Measurements from ENCODE around the gene CFAP65.

- no peak for TF ChIP-seq CTCF (IDR thresholded peaks at IDR 0.05 in 2 of 3, conservative IDR thresholded peaks at IDR 0.05 in 1 of 3; ENCODE audit: insufficient read depth in 2 of 3, low read depth in 1 of 3, low read length in 3 of 3)
- no peak for TF ChIP-seq NCOA4 (IDR thresholded peaks at IDR 0.05; ENCODE audit: partially characterized antibody)
- no peak for TF ChIP-seq KLF16 (IDR thresholded peaks at IDR 0.05)
- TF ChIP-seq ARID3B (CRISPR knock-in tag; IDR thresholded peaks at IDR 0.05; ENCODE audit: borderline replicate concordance): no peak
- no peak for TF ChIP-seq RBM34 (IDR thresholded peaks at IDR 0.05; ENCODE audit: borderline replicate concordance, insufficient read depth, low read length)
- no peak for TF ChIP-seq TAF1 (IDR thresholded peaks at IDR 0.05; ENCODE audit: control insufficient read depth, extremely low read depth, insufficient read depth, low read length, severe bottlenecking)
- TF ChIP-seq ATF2 (CRISPR knock-in tag; IDR thresholded peaks at IDR 0.05): no peak
- TF ChIP-seq CBX5 (IDR thresholded peaks at IDR 0.05; ENCODE audit: borderline replicate concordance, low read depth): no peak
- no peak for TF ChIP-seq MAZ (CRISPR knock-in tag; conservative IDR thresholded peaks at IDR 0.05 in 1 of 2, IDR thresholded peaks at IDR 0.05 in 1 of 2)
- no peak for TF ChIP-seq MAFK (IDR thresholded peaks at IDR 0.05; ENCODE audit: low read length)
- no peak for TF ChIP-seq CEBPB (tag; IDR thresholded peaks at IDR 0.05)
- TF ChIP-seq FOXM1 (IDR thresholded peaks at IDR 0.05; ENCODE audit: low read depth): no peak
- TF ChIP-seq FOXM1 (CRISPR knock-in tag; IDR thresholded peaks at IDR 0.05; ENCODE audit: low read depth): no peak
- no peak for TF ChIP-seq MAX (CRISPR knock-in tag; IDR thresholded peaks at IDR 0.05)
- TF ChIP-seq SETDB1 (IDR thresholded peaks at IDR 0.05; ENCODE audit: low read length): no peak
Measured at GRCh38 chr2:219090436-219091299, 49.4 kb upstream of the CFAP65 start.

Data from K562 (cell line).